ENCODE measurements around the gene PLEKHG4B. TPM values are rescaled to one million over a fixed set of nuclear protein-coding genes. Genes with fewer than 3 reads are reported as not detected.

The PLEKHG4B gene
- total RNA-seq, 1 experiment from 2014 or later: 1.2 TPM

DNA sequence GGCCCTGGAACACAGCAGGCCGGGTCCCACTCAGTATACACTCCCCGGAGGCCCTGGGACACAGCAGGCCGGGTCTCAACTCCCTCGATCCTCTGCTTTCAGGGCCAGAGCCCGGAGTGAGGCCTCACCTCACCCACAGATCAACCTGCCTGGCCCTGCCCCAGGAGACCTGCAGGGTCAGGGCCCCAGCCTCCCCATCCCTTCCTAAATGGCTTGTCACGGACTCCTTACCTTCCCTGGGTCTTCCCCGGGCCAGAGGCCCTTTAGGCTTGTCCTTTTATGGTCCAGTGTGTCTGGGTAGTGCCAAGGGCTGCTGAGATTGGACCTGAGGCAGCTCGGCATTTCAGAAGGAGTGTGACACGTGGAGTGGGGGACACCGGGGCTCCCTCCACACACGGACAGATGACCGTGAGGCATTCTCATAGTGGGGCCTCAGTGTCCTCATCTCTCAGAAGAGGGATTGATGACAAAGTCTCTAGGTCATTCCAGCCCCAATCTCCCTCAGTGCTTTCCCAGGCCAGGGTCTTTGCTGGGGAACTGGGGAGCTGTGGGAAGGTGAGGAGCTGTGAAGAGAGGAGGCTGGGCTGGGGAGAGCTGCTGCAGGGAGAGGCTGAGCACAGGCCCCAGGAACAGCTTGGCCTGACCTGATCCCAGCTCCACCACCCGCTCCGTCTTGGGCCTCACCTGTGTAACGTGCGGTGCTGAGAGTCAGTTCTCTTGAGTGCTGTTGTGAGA lies 18.0 kb upstream of the PLEKHG4B start:
- H3K79me2 ChIP-seq (ENCODE audit: low read length): no peaks in the 10 kb centered on the region
- H3K36me3 ChIP-seq (ENCODE audit: low read depth, low read length): no peaks in the 10 kb centered on the region
- DNase-seq (no peak), ATAC-seq (no peak)
- no peak overlapping the region for H3K4me3 ChIP-seq (ENCODE audit: low read length)
- H3K9me2 ChIP-seq (replicated peaks; ENCODE audit: low read length): no peaks in the 10 kb centered on the region
- no peaks in the 10 kb centered on the region for H4K20me1 ChIP-seq (ENCODE audit: low read length)
- H2AFZ ChIP-seq (ENCODE audit: low read length): no peak overlapping the region
- H3K4me1 ChIP-seq (ENCODE audit: insufficient read depth, low read length): no peaks in the 10 kb centered on the region
- ChIA-PET POLR2A (ENCODE audit: unreplicated experiment) (no interaction called here), CTCF (no interaction called here)
- H3F3A ChIP-seq (ENCODE audit: low read length, unreplicated experiment): no peaks in the 10 kb centered on the region
- no peak overlapping the region for H3K27ac ChIP-seq (ENCODE audit: low read length)
- no peak overlapping the region for H3K4me2 ChIP-seq (ENCODE audit: low read length)
- TF ChIP-seq EZH2phosphoT487 (IDR thresholded peaks at IDR 0.05; ENCODE audit: borderline replicate concordance, low read length): no peak
- TF ChIP-seq EZH2 (IDR thresholded peaks at IDR 0.05; ENCODE audit: low read length, unreplicated experiment): no peak
- TF ChIP-seq, protein P1, sequence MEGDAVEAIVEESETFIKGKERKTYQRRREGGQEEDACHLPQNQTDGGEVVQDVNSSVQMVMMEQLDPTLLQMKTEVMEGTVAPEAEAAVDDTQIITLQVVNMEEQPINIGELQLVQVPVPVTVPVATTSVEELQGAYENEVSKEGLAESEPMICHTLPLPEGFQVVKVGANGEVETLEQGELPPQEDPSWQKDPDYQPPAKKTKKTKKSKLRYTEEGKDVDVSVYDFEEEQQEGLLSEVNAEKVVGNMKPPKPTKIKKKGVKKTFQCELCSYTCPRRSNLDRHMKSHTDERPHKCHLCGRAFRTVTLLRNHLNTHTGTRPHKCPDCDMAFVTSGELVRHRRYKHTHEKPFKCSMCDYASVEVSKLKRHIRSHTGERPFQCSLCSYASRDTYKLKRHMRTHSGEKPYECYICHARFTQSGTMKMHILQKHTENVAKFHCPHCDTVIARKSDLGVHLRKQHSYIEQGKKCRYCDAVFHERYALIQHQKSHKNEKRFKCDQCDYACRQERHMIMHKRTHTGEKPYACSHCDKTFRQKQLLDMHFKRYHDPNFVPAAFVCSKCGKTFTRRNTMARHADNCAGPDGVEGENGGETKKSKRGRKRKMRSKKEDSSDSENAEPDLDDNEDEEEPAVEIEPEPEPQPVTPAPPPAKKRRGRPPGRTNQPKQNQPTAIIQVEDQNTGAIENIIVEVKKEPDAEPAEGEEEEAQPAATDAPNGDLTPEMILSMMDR (conservative IDR thresholded peaks at IDR 0.05; ENCODE audit: low read depth, low read length): no peak
- no TSS peak for BruUV-seq (replicated peaks)
- no peak overlapping the region for H3K9ac ChIP-seq (ENCODE audit: low read length)
- intact Hi-C loops (cut with micrococcal nuclease): no loop called here
- no peaks in the 10 kb centered on the region for H3K27me3 ChIP-seq (ENCODE audit: low read length)
- H3K9me3 ChIP-seq (ENCODE audit: low read length): no peaks in the 10 kb centered on the region

DNA sequence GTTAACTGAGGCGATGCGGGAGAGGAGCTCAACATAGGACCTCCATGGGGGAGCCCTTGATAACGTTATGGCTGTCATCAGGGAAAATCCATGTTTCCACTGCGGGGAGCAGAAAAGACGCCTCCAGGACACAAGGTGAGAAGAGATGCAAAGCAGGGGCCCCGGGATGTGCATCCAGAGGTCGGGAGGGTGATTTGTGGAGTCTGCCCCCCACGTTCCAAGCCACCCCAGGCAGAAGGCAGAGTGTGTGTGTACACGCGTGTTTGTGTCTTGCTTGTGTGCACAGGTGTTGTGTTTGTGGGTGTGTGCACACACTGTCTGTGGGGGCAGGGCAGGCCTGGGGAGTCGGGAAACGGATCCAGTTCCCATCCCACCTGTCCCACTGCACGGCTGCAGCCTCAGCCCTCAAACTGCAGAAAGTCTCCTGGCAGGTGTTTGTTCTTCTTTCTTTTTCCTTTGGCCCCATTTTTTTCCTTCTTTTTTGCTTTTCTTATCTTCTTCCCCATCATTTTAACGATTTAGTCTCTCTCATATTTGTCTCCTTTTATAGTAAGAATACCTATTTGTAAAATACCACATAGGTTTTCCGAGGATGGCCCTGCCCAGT lies 17.4 kb upstream of the PLEKHG4B start:
- TF ChIP-seq, protein P1 (conservative IDR thresholded peaks at IDR 0.05; ENCODE audit: low read depth, low read length): no peak
- no peak for TF ChIP-seq EZH2phosphoT487 (IDR thresholded peaks at IDR 0.05; ENCODE audit: borderline replicate concordance, low read length)
- no peak for TF ChIP-seq EZH2 (IDR thresholded peaks at IDR 0.05; ENCODE audit: low read length, unreplicated experiment)
- H3K9me3 ChIP-seq (ENCODE audit: low read length): no peaks in the 10 kb centered on the region
- ATAC-seq (no peak), DNase-seq (no peak)
- no peak overlapping the region for H2AFZ ChIP-seq (ENCODE audit: low read length)
- CTCF ChIA-PET: no interaction called here
- H3K4me3 ChIP-seq (ENCODE audit: low read length): no peak overlapping the region
- intact Hi-C loops (cut with micrococcal nuclease): no loop called here
- no peaks in the 10 kb centered on the region for H3K27me3 ChIP-seq (ENCODE audit: low read length)
- H3F3A ChIP-seq (ENCODE audit: low read length, unreplicated experiment): no peaks in the 10 kb centered on the region
- BruUV-seq (replicated peaks): no TSS peak
- H3K9me2 ChIP-seq (replicated peaks; ENCODE audit: low read length): no peaks in the 10 kb centered on the region
- H3K79me2 ChIP-seq (ENCODE audit: low read length): no peaks in the 10 kb centered on the region
- POLR2A ChIA-PET (ENCODE audit: unreplicated experiment): no interaction called here
- H3K9ac ChIP-seq (ENCODE audit: low read length): no peak overlapping the region
- H3K4me2 ChIP-seq (ENCODE audit: low read length): no peak overlapping the region
- no peaks in the 10 kb centered on the region for H3K36me3 ChIP-seq (ENCODE audit: low read depth, low read length)
- no peaks in the 10 kb centered on the region for H4K20me1 ChIP-seq (ENCODE audit: low read length)
- H3K4me1 ChIP-seq (ENCODE audit: insufficient read depth, low read length): no peaks in the 10 kb centered on the region
- no peak overlapping the region for H3K27ac ChIP-seq (ENCODE audit: low read length)
